H1 (cell line): Measurements from ENCODE around the gene ADAMTS4. TPM values are rescaled to one million over a fixed set of nuclear protein-coding genes. Genes with fewer than 3 reads are reported as not detected.

ENCODE experiments used
- CTCF ChIA-PET: fragments of 300-600 bp; sonication (Branson Sonifier 250); formaldehyde crosslinking; loops from one replicate; lab custom pipeline; 2021; ENCODE audit not compliant: partially characterized antibody; lab: Charles Lee
- POLR2A ChIA-PET: fragments of 300-600 bp; sonication (Branson Sonifier 250); formaldehyde crosslinking; loops from one replicate; lab custom pipeline; 2021; ENCODE audit warnings: inconsistent platforms; ENCODE audit not compliant: partially characterized antibody; lab: Charles Lee
- DNase-seq, 2 experiments: peaks; one replicate each; pipeline versions ENCODE4 v3.0.0 to v3.0.0-alpha.2; 2010 to 2022; ENCODE audit warnings: low spot score in 2 of 2, low read depth in 1 of 2, mixed read lengths in 1 of 2
- FAIRE-seq: peaks from 2 replicates; lab custom pipeline; 2011; peaks lifted over from hg19 to GRCh38; lab: Jason Lieb, UNC
- H2AFZ ChIP-seq: 2 replicates; pipeline ENCODE4 v1.8.1; 2012; ENCODE audit warnings: low read length, inconsistent platforms
- H2AK5ac ChIP-seq: 2 replicates; pipeline ENCODE4 v1.6.1; 2013; ENCODE audit warnings: low read depth, low read length
- H2BK120ac ChIP-seq: replicated peaks from 2 replicates; pipeline ENCODE3; 2013; ENCODE audit warnings: low read depth, low read length, inconsistent platforms
- H2BK12ac ChIP-seq: 2 replicates; pipeline ENCODE4 v1.6.1; 2013; ENCODE audit warnings: low read depth, low read length
- H2BK15ac ChIP-seq: 2 replicates; pipeline ENCODE4 v1.6.1; 2013; ENCODE audit warnings: low read length
- H2BK20ac ChIP-seq: 2 replicates; pipeline ENCODE4 v1.6.1; 2013; ENCODE audit warnings: low read length
- H2BK5ac ChIP-seq: 2 replicates; pipeline ENCODE4 v1.6.1; 2013; ENCODE audit warnings: low read depth, low read length
- H3K14ac ChIP-seq: 2 replicates; pipeline ENCODE4 v1.6.1; 2013; ENCODE audit warnings: inconsistent platforms; ENCODE audit not compliant: insufficient read length
- H3K18ac ChIP-seq: 2 replicates; pipeline ENCODE4 v1.6.1; 2013; ENCODE audit warnings: low read length; ENCODE audit errors: extremely low read depth
- H3K23ac ChIP-seq: 2 replicates; pipeline ENCODE4 v1.6.1; 2013; ENCODE audit warnings: inconsistent platforms; ENCODE audit not compliant: insufficient read length
- H3K23me2 ChIP-seq: 2 replicates; pipeline ENCODE4 v1.6.1; 2013; ENCODE audit warnings: low read depth, low read length
- H3K27ac ChIP-seq: 2 replicates; pipeline ENCODE4 v1.6.1; 2011; ENCODE audit warnings: low read depth, low read length, inconsistent platforms
- H3K27me3 ChIP-seq, 4 experiments: replicated peaks in 1 of 4; 1 replicate in 1 of 4; 2 replicates in 3 of 4; pipeline versions ENCODE4 v1.6.1 to v1.8.1; 2011 to 2013; ENCODE audit warnings: low read length in 3 of 4, mild to moderate bottlenecking in 3 of 4, inconsistent platforms in 2 of 4, mixed read lengths in 2 of 4, moderate library complexity in 1 of 4; ENCODE audit not compliant: control insufficient read depth in 3 of 4, insufficient read depth in 3 of 4; ENCODE audit errors: extremely low read depth in 1 of 4
- H3K36me3 ChIP-seq, 4 experiments: 2 replicates each; pipeline versions ENCODE4 v1.6.1 to v1.8.1; 2011 to 2013; ENCODE audit warnings: mild to moderate bottlenecking in 4 of 4, low read length in 3 of 4, moderate library complexity in 2 of 4, control low read depth in 1 of 4, inconsistent platforms in 1 of 4; ENCODE audit not compliant: insufficient read depth in 4 of 4, control insufficient read depth in 2 of 4
- H3K4ac ChIP-seq: replicated peaks from 2 replicates; pipeline ENCODE3; 2013; ENCODE audit warnings: low read length, low read depth, mixed read lengths, inconsistent platforms; ENCODE audit not compliant: insufficient read length
- H3K4me1 ChIP-seq, 4 experiments: replicated peaks in 1 of 4; 1 replicate in 1 of 4; 2 replicates in 3 of 4; pipeline versions ENCODE4 v1.6.1 to v1.8.1; 2011 to 2013; ENCODE audit warnings: low read length in 3 of 4, inconsistent platforms in 2 of 4, mixed read lengths in 1 of 4; ENCODE audit not compliant: insufficient read depth in 4 of 4, control insufficient read depth in 3 of 4
- H3K4me2 ChIP-seq, 2 experiments: 2 replicates each; pipeline versions ENCODE4 v1.6.1 to v1.8.1; 2011 to 2013; ENCODE audit warnings: low read depth in 2 of 2, low read length in 2 of 2, control low read depth in 1 of 2, inconsistent platforms in 1 of 2, mild to moderate bottlenecking in 1 of 2; ENCODE audit not compliant: insufficient read depth in 1 of 2
- H3K4me3 ChIP-seq, 4 experiments: fragments of 200-600, 300-600 bp in 1 of 4; sonication (generic), shearing (Covaris generic), sonication (Bioruptor Twin) in 1 of 4; 2 replicates each; pipeline versions ENCODE4 v1.5.1 to v1.8.1; 2011 to 2016; ENCODE audit warnings: low read length in 4 of 4, low read depth in 3 of 4, control low read depth in 2 of 4, inconsistent platforms in 2 of 4, mild to moderate bottlenecking in 2 of 4, mixed read lengths in 1 of 4, moderate library complexity in 1 of 4; ENCODE audit not compliant: insufficient read depth in 2 of 4; ENCODE audit errors: extremely low read depth in 1 of 4
- H3K56ac ChIP-seq: replicated peaks from 2 replicates; pipeline ENCODE3; 2013; ENCODE audit warnings: low read depth, mild to moderate bottlenecking, mixed read lengths, low read length, inconsistent platforms; ENCODE audit not compliant: insufficient read length
- H3K79me1 ChIP-seq: 2 replicates; pipeline ENCODE4 v1.6.1; 2013; ENCODE audit warnings: low read depth, low read length, control low read depth
- H3K79me2 ChIP-seq, 2 experiments: 2 replicates each; pipeline versions ENCODE4 v1.6.1 to v1.8.1; 2012 to 2013; ENCODE audit warnings: low read length in 2 of 2, mild to moderate bottlenecking in 2 of 2, inconsistent platforms in 1 of 2; ENCODE audit not compliant: insufficient read depth in 2 of 2, control insufficient read depth in 1 of 2
- H3K9ac ChIP-seq, 4 experiments: replicated peaks in 1 of 4; 1 replicate in 1 of 4; 2 replicates in 3 of 4; pipeline versions ENCODE4 v1.6.1 to v1.8.1; 2011 to 2013; ENCODE audit warnings: low read depth in 3 of 4, low read length in 3 of 4, control low read depth in 2 of 4, mild to moderate bottlenecking in 2 of 4, moderate library complexity in 2 of 4, inconsistent platforms in 1 of 4; ENCODE audit errors: extremely low read depth in 1 of 4
- H3K9me3 ChIP-seq, 2 experiments: 2 replicates each; pipeline versions ENCODE4 v1.6.1 to v1.8.1; 2012 to 2013; ENCODE audit warnings: mild to moderate bottlenecking in 2 of 2, moderate library complexity in 2 of 2, control low read depth in 1 of 2, inconsistent platforms in 1 of 2, low read depth in 1 of 2, low read length in 1 of 2, mixed read lengths in 1 of 2; ENCODE audit not compliant: insufficient read depth in 2 of 2
- H4K20me1 ChIP-seq, 2 experiments: replicated peaks in 1 of 2; 2 replicates each; pipeline versions ENCODE3 to v1.8.1; 2011 to 2013; ENCODE audit warnings: inconsistent platforms in 2 of 2, low read length in 2 of 2, mild to moderate bottlenecking in 1 of 2; ENCODE audit not compliant: insufficient read depth in 2 of 2, control insufficient read depth in 1 of 2
- H4K5ac ChIP-seq: 2 replicates; pipeline ENCODE4 v1.6.1; 2013; ENCODE audit warnings: low read length, low read depth, mixed read lengths, inconsistent platforms; ENCODE audit not compliant: insufficient read length
- H4K8ac ChIP-seq: 2 replicates; pipeline ENCODE4 v1.8.0; 2013; ENCODE audit warnings: mild to moderate bottlenecking, moderate library complexity, low read length, inconsistent platforms; ENCODE audit not compliant: insufficient read depth; ENCODE audit errors: extremely low read depth
- H4K91ac ChIP-seq: replicated peaks from 2 replicates; pipeline ENCODE3; 2013; ENCODE audit warnings: low read length, mixed read lengths, inconsistent platforms; ENCODE audit not compliant: insufficient read length
- BCL11A ChIP-seq, 2 experiments: IDR thresholded peaks; one replicate each; pipeline ENCODE4 v1.6.1; 2011; ENCODE audit warnings: low read depth in 2 of 2, low read length in 2 of 2, mild to moderate bottlenecking in 2 of 2
- HDAC2 ChIP-seq, 2 experiments: fragments of 300-600 bp in 1 of 2; sonication (generic) in 1 of 2; IDR thresholded peaks; 2 replicates each; pipeline ENCODE4 v1.6.1; 2011 to 2012; ENCODE audit warnings: low read depth in 2 of 2, low read length in 2 of 2, mild to moderate bottlenecking in 2 of 2, moderate library complexity in 2 of 2, borderline replicate concordance in 1 of 2, inconsistent platforms in 1 of 2
- HDAC6 ChIP-seq: IDR thresholded peaks from one replicate; pipeline ENCODE4 v1.7.1; 2012; ENCODE audit warnings: low read depth, mild to moderate bottlenecking, inconsistent platforms, low read length, moderate library complexity
- POLR2A ChIP-seq, 2 experiments: IDR thresholded peaks; 1 replicate in 1 of 2; 2 replicates in 1 of 2; pipeline ENCODE4 v1.6.1; 2011; ENCODE audit warnings: low read depth in 2 of 2, low read length in 2 of 2, mild to moderate bottlenecking in 2 of 2; ENCODE audit errors: control extremely low read depth in 1 of 2
- SIRT6 ChIP-seq: IDR thresholded peaks from one replicate; pipeline ENCODE4 v1.7.1; 2012; ENCODE audit warnings: low read length, inconsistent platforms
- SP2 ChIP-seq: IDR thresholded peaks from 2 replicates; pipeline ENCODE4 v1.6.1; 2012; ENCODE audit warnings: mild to moderate bottlenecking, low read length, inconsistent platforms
- SP4 ChIP-seq: IDR thresholded peaks from 2 replicates; pipeline ENCODE4 v1.6.1; 2012; ENCODE audit warnings: low read length, inconsistent platforms
- TAF1 ChIP-seq: IDR thresholded peaks from 2 replicates; pipeline ENCODE4 v1.6.1; 2011; ENCODE audit warnings: mild to moderate bottlenecking, low read depth, low read length
- TBP ChIP-seq: IDR thresholded peaks from 2 replicates; pipeline ENCODE4 v1.6.1; 2011; ENCODE audit warnings: low read depth, low read length, improper control_type of control experiment
- ZNF274 ChIP-seq: IDR thresholded peaks from 2 replicates; pipeline ENCODE4 v1.7.0; 2012; ENCODE audit warnings: low read length, borderline replicate concordance; ENCODE audit errors: extremely low read depth
- WGBS, 2 experiments: shearing (Covaris generic) in 1 of 2; methylation state at CpG; one replicate each; pipeline versions ENCODE4 v1.1.6 to v1.1.7; 2013 to 2015; ENCODE audit warnings: low lambda C conversion rate in 2 of 2, mixed read lengths in 2 of 2, inconsistent platforms in 1 of 2, low coverage in 1 of 2, missing lambda C conversion rate in 1 of 2; ENCODE audit not compliant: insufficient replicate concordance in 2 of 2, insufficient coverage in 1 of 2, insufficient read length in 1 of 2; ENCODE audit errors: extremely low coverage in 1 of 2, missing lambda C conversion rate in 1 of 2; 5-methylcytosine and 5-hydroxymethylcytosine counted together
- polyA plus RNA-seq, 7 experiments: library from polyadenylated mRNA; depleted of rRNA in 3 of 7; stranded (reverse) in 5 of 7; unstranded in 2 of 7; fragments of >200 nt in 5 of 7; fragments of 200-250 nt in 2 of 7; gene quantifications; 1 replicate in 5 of 7; 2 replicates in 1 of 7; 4 replicates in 1 of 7; pipeline versions ENCODE4 v1.2.1 to v1.2.3, GENCODE V29; 2011 to 2013; ENCODE audit warnings: missing spikeins in 2 of 7, mixed read lengths in 2 of 7
- total RNA-seq: library from RNA; stranded (reverse); fragmentation: NEBNext Ultra II Directional; extraction: Animal tissue kit (Norgen Biotek cat#: 25700); gene quantifications from 2 replicates; pipeline ENCODE4 v1.2.1, GENCODE V29; 2021
- TF ChIP-seq, protein P1 (sequence below): IDR thresholded peaks from 2 replicates; pipeline ENCODE4 v1.6.1; 2012; ENCODE audit warnings: inconsistent platforms

Gene ADAMTS4
- total and polyA plus RNA-seq, 2 of the 8 experiments (the other 6 are each of a cell fraction or from before 2014, with no cell fraction given) = 4.6 to 7.2 TPM

DNA sequence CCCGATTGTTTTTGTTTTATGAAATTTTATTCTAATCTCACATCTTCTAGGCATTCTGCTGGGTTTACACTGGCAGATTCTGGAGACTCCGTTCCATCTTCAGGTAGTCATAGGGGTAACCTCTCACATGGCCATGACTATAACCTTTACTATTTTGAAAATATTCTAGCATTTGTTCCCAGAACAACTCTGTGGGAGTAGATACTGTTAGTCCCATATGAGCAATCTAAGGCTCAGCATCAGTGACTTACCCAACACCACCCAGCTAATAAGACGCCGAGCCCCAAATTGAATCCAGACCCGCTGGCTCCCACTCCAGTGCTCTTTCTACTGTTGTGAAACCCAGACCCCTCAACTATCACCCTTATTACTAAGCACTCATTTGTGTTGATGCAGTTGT, 9.8 kb downstream of the ADAMTS4 start:
- CTCF ChIA-PET = interaction anchor here (1.0 to 6.1 kb wide), 3 partner anchors 9 to 102 kb away, joined by 3 to 67 read pairs (median 4); partner anchors contain the start of gene NDUFS2
- Histone ChIP-seq H3K79me1 (no peaks in the 10 kb centered on the region), H3K23me2 (no peaks in the 10 kb centered on the region; the same call in 1 of the 2 replicates), H3K27ac (no peak overlapping the region), H4K5ac (no peak overlapping the region), H3K79me2 (no peaks in the 10 kb centered on the region), H2BK15ac (no peak overlapping the region), H2BK120ac (no peak overlapping the region), H3K36me3 (peaks cover 4 to 12% (median 7%) of the 10 kb centered on the region in 4 experiments; a peak in 4 of 8 replicates), H3K23ac (no peak overlapping the region), H2BK20ac (no peak overlapping the region), H3K4me1 (no peaks in the 10 kb centered on the region; a peak in 2 of 7 replicates), H3K4me3 (no peak overlapping the region), H3K56ac (no peak overlapping the region), H2AFZ (no peak overlapping the region), H2AK5ac (no peak overlapping the region)
- no peak for FAIRE-seq
- no peak for TF ChIP-seq TAF1
- TF ChIP-seq SIRT6 = no peak
- no peak for TF ChIP-seq SP2
- TF ChIP-seq TBP = no peak
- TF ChIP-seq, protein P1, sequence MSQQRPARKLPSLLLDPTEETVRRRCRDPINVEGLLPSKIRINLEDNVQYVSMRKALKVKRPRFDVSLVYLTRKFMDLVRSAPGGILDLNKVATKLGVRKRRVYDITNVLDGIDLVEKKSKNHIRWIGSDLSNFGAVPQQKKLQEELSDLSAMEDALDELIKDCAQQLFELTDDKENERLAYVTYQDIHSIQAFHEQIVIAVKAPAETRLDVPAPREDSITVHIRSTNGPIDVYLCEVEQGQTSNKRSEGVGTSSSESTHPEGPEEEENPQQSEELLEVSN = no peak
- no peak for TF ChIP-seq HDAC6
- TF ChIP-seq HDAC2 (IDR thresholded peaks at IDR 0.05; ENCODE audit: borderline replicate concordance in 1 of 2, low read depth in 2 of 2, low read length in 2 of 2) = no peak
- TF ChIP-seq ZNF274 = no peak
- no peak for TF ChIP-seq POLR2A (IDR thresholded peaks at IDR 0.05; ENCODE audit: control extremely low read depth in 1 of 2, low read depth in 2 of 2, low read length in 2 of 2)
- TF ChIP-seq SP4 = no peak
- TF ChIP-seq BCL11A (IDR thresholded peaks at IDR 0.05; ENCODE audit: low read depth in 2 of 2, low read length in 2 of 2) = no peak
- TF ChIP-seq, all 59 proteins: peak for 0
- WGBS, 2 experiments = 90% methylated on average over 5 of the region's 5 CpGs; no CpG with 5 or more reads in 1 of the 2 experiments
- no peak for DNase-seq
- Histone ChIP-seq H3K9me3 (no peaks in the 10 kb centered on the region), H3K27me3 (no peaks in the 10 kb centered on the region; a peak in 1 of 7 replicates), H3K9ac (no peak overlapping the region), H4K91ac (no peak overlapping the region), H4K20me1 (no peaks in the 10 kb centered on the region), H2BK12ac (no peak overlapping the region), H3K4ac (no peak overlapping the region), H3K4me2 (no peak overlapping the region), H2BK5ac (no peak overlapping the region), H3K14ac (no peak overlapping the region), H4K8ac (no peak overlapping the region), H3K18ac (no peak overlapping the region)
- POLR2A ChIA-PET = no interaction called here
